RWPE1 (cell line): Measurements from ENCODE around the gene RAI14.
"Not testable (repeated sequence)": the region's sequence is repeated elsewhere in the genome, so short reads cannot be mapped to it uniquely, and the experiment has no call there.

Source experiments
- CTCF ChIA-PET: fragments of 350-600 bp; sonication (Branson Sonifier 250); formaldehyde crosslinking; extraction: SDS; loops from one replicate; lab custom pipeline; 2021; lab: Yijun Ruan, JAX
- POLR2A ChIA-PET: fragments of 400-600 bp; formaldehyde crosslinking; extraction: SDS; loops from one replicate; lab custom pipeline; 2020; ENCODE audit warnings: antibody characterized with exemption; ENCODE audit not compliant: low non-redundant PET; lab: Yijun Ruan, JAX
- DNase-seq: peaks from one replicate; pipeline ENCODE4 v3.0.0; 2012; ENCODE audit warnings: low spot score
- H3K27ac ChIP-seq: fragments of 450-650 bp; 2 replicates; pipeline ENCODE4 v1.5.1; 2017
- TF ChIP-seq, protein P1 (sequence below): fragments of 450-650 bp; conservative IDR thresholded peaks from 2 replicates; pipeline ENCODE4 v1.5.1; 2017; ENCODE audit warnings: low read depth, mild to moderate bottlenecking

The RAI14 gene

GRCh38 chr5:34827588-34828506 lies 171.7 kb downstream of the RAI14 start:
- POLR2A ChIA-PET, result no interaction called here
- H3K27ac ChIP-seq, result no peak overlapping the region
- CTCF ChIA-PET, result interaction anchor here (0.7 kb wide), 1 partner anchor 37 kb away, joined by 4 read pairs; no protein-coding TSS in a partner anchor
- no peak for DNase-seq
- TF ChIP-seq, protein P1, sequence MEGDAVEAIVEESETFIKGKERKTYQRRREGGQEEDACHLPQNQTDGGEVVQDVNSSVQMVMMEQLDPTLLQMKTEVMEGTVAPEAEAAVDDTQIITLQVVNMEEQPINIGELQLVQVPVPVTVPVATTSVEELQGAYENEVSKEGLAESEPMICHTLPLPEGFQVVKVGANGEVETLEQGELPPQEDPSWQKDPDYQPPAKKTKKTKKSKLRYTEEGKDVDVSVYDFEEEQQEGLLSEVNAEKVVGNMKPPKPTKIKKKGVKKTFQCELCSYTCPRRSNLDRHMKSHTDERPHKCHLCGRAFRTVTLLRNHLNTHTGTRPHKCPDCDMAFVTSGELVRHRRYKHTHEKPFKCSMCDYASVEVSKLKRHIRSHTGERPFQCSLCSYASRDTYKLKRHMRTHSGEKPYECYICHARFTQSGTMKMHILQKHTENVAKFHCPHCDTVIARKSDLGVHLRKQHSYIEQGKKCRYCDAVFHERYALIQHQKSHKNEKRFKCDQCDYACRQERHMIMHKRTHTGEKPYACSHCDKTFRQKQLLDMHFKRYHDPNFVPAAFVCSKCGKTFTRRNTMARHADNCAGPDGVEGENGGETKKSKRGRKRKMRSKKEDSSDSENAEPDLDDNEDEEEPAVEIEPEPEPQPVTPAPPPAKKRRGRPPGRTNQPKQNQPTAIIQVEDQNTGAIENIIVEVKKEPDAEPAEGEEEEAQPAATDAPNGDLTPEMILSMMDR, result no peak

GRCh38 chr5:34830827-34831226 lies 174.7 kb downstream of the RAI14 start:
- POLR2A ChIA-PET, result not testable (repeated sequence)

GRCh38 chr5:34831303-34831702 lies 175.2 kb downstream of the RAI14 start:
- no peak for DNase-seq

More at GRCh38 chr5:34830827-34831226, 174.7 kb downstream of the RAI14 start:
- H3K27ac ChIP-seq, DNase-seq, CTCF ChIA-PET: not testable (repeated sequence)

DNA sequence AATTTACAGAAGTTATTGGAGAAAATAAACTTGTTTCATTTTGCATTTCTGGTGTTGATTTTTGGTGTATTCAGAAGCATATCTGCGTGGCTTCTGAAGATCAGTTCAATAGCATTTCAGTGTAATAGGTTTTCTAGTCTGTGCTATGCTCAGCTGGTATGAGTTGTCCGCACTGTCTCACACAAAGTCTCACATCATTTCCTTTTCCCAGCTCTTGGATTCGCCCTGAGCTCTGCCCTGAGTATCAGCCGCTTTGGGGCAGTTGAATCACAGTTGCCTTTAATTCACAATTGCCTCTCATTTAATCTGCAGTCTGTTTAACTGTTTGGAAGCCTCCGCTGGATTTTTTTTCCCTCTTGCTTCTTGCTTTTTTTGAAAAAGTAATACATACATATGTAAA lies 176.4 kb downstream of the RAI14 start:
- TF ChIP-seq, protein P1, result no peak
- ChIA-PET CTCF (no interaction called here), POLR2A (no interaction called here)
- H3K27ac ChIP-seq, result no peak overlapping the region
- DNase-seq, result no peak

More at GRCh38 chr5:34831303-34831702, 175.2 kb downstream of the RAI14 start:
- TF ChIP-seq, protein P1, result no peak
- CTCF ChIA-PET, result no interaction called here
- POLR2A ChIA-PET, result no interaction called here
- H3K27ac ChIP-seq, result no peak overlapping the region

DNA sequence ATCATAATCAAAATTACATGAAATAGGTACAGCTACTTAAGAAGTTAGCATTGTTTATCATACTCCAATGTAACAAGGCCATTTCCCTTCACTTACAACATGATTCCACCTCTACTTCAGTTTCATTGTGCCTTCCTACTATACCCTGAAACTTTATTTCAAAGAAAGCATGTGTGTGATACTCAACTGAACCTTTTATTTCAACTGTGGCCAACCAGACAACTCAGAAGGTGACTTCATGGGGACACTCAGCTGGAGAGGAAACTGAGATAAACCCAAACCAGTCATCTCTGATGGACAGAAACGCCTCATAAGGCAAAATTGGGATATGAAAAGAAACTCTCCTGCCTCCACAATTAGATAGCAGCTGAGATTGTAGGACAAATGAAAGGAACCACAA lies 177.0 kb downstream of the RAI14 start:
- POLR2A ChIA-PET, result no interaction called here
- CTCF ChIA-PET, result no interaction called here
- TF ChIP-seq, protein P1, result no peak
- no peak for DNase-seq
- H3K27ac ChIP-seq, result no peak overlapping the region

DNA sequence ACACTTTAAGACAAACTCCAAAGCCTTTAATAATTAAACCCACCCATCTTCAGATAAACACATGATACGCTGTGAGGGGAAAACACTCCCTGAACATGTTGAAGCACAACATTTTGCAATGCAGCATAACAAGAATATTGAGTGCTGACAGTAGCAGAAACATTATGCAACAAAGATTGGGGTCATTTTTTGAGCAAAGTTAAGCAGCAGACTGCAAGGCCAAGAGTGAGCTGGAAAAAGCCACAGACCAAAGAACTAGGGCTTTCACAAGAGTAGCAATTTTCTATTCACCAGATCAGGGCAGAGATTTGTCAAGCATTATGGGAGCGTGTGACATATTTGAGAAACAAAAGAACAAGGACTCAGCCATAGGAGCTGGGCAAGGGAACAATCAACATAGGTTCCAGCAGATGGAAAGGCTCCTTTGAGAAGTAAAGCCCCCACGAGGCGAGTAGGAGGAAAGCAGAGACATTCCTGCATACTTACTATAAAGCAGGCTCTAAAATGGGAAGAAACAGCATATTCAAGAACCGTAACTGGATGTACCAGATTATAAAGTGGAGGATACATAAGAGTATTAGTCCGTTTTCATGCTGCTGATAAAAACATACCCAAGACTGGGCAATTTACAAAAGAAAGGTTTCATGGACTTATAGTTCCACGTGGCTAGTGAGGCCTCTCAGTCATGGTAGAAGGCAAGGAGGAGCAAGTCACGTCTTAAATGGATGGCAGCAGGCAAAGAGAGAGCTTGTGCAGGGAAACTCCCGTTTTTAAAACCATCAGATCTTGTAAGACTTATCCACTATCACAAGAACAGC lies 178.1 kb downstream of the RAI14 start:
- no peak overlapping the region for H3K27ac ChIP-seq
- ChIA-PET POLR2A (no interaction called here), CTCF (interaction anchor here (0.6 kb wide), 1 partner anchor 348 kb away, joined by 3 read pairs; no protein-coding TSS in a partner anchor)
- TF ChIP-seq, protein P1, result no peak
- DNase-seq, result no peak
